Parathyroid adenoma (tissue), 2 donors: ENCODE measurements around the gene RBM18.

ENCODE experiments used
- H2AFZ ChIP-seq: fragments of 300-600 bp; sonication (generic); one replicate; pipeline ENCODE4 v1.7.0; 2017; ENCODE audit warnings: antibody characterized with exemption, mild to moderate bottlenecking
- H3K27ac ChIP-seq: fragments of 300-600 bp; sonication (generic); one replicate; pipeline ENCODE4 v1.7.0; 2017
- H3K27me3 ChIP-seq: fragments of 300-600 bp; sonication (generic); one replicate; pipeline ENCODE4 v1.7.0; 2017; ENCODE audit warnings: low read length; ENCODE audit not compliant: control insufficient read depth, insufficient read depth
- H3K36me3 ChIP-seq: fragments of 300-600 bp; sonication (generic); one replicate; pipeline ENCODE4 v1.7.0; 2017; ENCODE audit warnings: low read length; ENCODE audit not compliant: control insufficient read depth, insufficient read depth
- H3K4me1 ChIP-seq: fragments of 300-600 bp; sonication (generic); one replicate; pipeline ENCODE4 v1.7.0; 2017; ENCODE audit warnings: control low read depth
- H3K4me2 ChIP-seq: fragments of 300-600 bp; sonication (generic); one replicate; pipeline ENCODE4 v1.7.0; 2017; ENCODE audit warnings: low read length
- H3K4me3 ChIP-seq: fragments of 300-600 bp; sonication (generic); one replicate; pipeline ENCODE4 v1.7.0; 2017; ENCODE audit warnings: low read depth, low read length
- H3K79me2 ChIP-seq: fragments of 300-600 bp; sonication (generic); one replicate; pipeline ENCODE4 v1.7.0; 2017; ENCODE audit warnings: control low read depth
- H3K9ac ChIP-seq: fragments of 300-600 bp; sonication (generic); one replicate; pipeline ENCODE4 v1.7.0; 2017; ENCODE audit warnings: mild to moderate bottlenecking
- H3K9me3 ChIP-seq: fragments of 300-600 bp; sonication (generic); one replicate; pipeline ENCODE4 v1.7.0; 2017; ENCODE audit warnings: low read length; ENCODE audit not compliant: control insufficient read depth
- CTCF ChIP-seq: fragments of 300-600 bp; sonication (generic); IDR thresholded peaks from one replicate; pipeline ENCODE4 v1.7.0; 2017; ENCODE audit warnings: antibody characterized with exemption, mild to moderate bottlenecking
- donor health status: primary hyperparathyroidism.

RBM18 gene, protein sequence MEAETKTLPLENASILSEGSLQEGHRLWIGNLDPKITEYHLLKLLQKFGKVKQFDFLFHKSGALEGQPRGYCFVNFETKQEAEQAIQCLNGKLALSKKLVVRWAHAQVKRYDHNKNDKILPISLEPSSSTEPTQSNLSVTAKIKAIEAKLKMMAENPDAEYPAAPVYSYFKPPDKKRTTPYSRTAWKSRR

GRCh38 chr9:122264360-122265148 is at the start of gene RBM18, which contains the start of gene MRRF:
RBM18 (minus strand) TSS chr9:122264840; CDS start chr9:122261492, 3,348 bp downstream.
MRRF (plus strand) TSS chr9:122264882; CDS start chr9:122270892, 6,010 bp downstream.
- no peaks in the 10 kb centered on the region for H3K36me3 ChIP-seq
- H3K4me2 ChIP-seq = peak within 1 kb of the TSS; percentile 76
- H3K4me3 ChIP-seq = peak within 1 kb of the TSS; percentile 94
- H2AFZ ChIP-seq = peak within 1 kb of the TSS; percentile 93
- peaks cover 4% of the 10 kb centered on the region for H3K4me1 ChIP-seq
- H3K9ac ChIP-seq = peak within 1 kb of the TSS; percentile 46
- no peaks in the 10 kb centered on the region for H3K9me3 ChIP-seq
- H3K27me3 ChIP-seq = no peaks in the 10 kb centered on the region
- peaks cover 7% of the 10 kb centered on the region for H3K79me2 ChIP-seq
- TF ChIP-seq CTCF = no peak
- H3K27ac ChIP-seq = peak within 1 kb of the TSS; percentile 92

GRCh38 chr9:122314165-122314564 is 49.5 kb upstream of the RBM18 start:
- Histone ChIP-seq H3K9ac (no peak overlapping the region), H3K4me1 (no peaks in the 10 kb centered on the region), H3K27ac (no peak overlapping the region), H3K9me3 (no peaks in the 10 kb centered on the region), H3K4me3 (no peak overlapping the region), H3K4me2 (no peak overlapping the region), H2AFZ (no peak overlapping the region), H3K27me3 (no peaks in the 10 kb centered on the region), H3K36me3 (no peaks in the 10 kb centered on the region), H3K79me2 (no peaks in the 10 kb centered on the region)
- TF ChIP-seq CTCF = no peak

DNA sequence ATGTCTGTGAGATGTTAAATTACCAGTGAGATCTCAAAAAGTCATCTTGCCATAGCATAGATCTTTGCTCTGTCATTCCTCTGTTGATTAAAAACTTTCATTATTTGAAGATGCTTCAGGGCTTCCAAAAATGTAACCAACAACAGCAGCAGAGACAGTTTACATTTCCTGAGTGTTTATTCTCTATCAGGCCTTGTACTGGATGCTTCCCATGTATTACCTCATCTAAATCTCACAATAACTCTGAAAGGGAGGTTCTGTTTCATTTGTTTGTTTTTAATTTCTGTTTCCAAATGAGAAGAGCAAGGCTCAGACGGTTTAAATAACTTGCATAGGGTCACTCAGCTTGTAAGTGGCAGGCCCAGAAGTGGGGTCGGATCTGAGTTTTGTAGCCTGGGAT is 45.2 kb upstream of the RBM18 start:
- H2AFZ ChIP-seq = no peak overlapping the region
- no peak overlapping the region for H3K4me2 ChIP-seq
- no peaks in the 10 kb centered on the region for H3K4me1 ChIP-seq
- H3K79me2 ChIP-seq = no peaks in the 10 kb centered on the region
- H3K9me3 ChIP-seq = no peaks in the 10 kb centered on the region
- no peaks in the 10 kb centered on the region for H3K36me3 ChIP-seq
- H3K27me3 ChIP-seq = no peaks in the 10 kb centered on the region
- no peak overlapping the region for H3K27ac ChIP-seq
- no peak overlapping the region for H3K9ac ChIP-seq
- no peak for TF ChIP-seq CTCF
- H3K4me3 ChIP-seq = no peak overlapping the region

DNA sequence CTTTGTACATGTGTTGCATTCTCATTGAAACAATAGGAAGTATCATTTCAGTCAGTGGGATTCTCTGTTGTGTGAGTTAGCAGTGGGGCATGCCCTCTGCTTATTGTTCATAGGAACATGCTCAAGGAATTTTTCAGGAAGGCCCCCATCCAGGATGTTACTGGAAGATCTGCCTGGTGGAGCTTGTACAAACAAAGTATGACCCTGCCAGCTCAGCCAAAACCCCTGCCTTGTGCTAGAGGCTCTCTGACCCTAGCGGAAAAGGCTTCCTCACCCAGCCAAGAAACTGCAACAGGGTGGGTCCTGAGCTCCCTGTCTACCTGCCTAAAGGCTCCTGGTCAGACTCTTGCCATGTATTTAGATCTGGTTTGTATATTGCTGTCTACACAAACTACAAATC is 43.3 kb upstream of the RBM18 start:
- Histone ChIP-seq H3K27me3 (no peaks in the 10 kb centered on the region), H3K4me1 (no peaks in the 10 kb centered on the region), H2AFZ (no peak overlapping the region), H3K79me2 (no peaks in the 10 kb centered on the region), H3K9me3 (no peaks in the 10 kb centered on the region), H3K4me2 (no peak overlapping the region), H3K27ac (peak overlapping the region; percentile 36), H3K9ac (no peak overlapping the region), H3K4me3 (no peak overlapping the region), H3K36me3 (no peaks in the 10 kb centered on the region)
- no peak for TF ChIP-seq CTCF
